Measurements from ENCODE around the gene PDE4D. TPM values are rescaled to one million over a fixed set of nuclear protein-coding genes. Genes with fewer than 3 reads are reported as not detected.

PDE4D gene
- total RNA-seq, 1 experiment from 2014 or later = 3.6 TPM

DNA sequence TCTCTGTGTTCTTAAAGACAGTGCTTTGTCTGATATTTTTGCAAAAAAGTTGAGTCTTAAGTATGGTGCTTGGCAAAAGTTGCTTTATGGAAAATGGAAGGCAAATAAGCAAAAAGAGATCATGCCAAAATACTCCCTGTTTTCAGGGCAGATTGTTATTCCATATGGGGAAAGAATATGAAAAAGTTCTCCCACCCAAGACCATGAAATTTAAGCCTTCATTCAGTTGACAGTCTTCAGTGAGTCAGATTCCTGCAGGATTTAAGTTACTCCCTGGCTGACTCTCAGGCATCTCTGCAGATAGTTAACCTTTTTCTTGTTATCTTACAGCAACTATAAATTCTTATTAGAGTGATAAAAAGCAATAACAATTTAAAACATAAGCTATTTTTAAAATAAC, 601.6 kb downstream of the PDE4D start:
- BruUV-seq (replicated peaks) = no TSS peak

DNA sequence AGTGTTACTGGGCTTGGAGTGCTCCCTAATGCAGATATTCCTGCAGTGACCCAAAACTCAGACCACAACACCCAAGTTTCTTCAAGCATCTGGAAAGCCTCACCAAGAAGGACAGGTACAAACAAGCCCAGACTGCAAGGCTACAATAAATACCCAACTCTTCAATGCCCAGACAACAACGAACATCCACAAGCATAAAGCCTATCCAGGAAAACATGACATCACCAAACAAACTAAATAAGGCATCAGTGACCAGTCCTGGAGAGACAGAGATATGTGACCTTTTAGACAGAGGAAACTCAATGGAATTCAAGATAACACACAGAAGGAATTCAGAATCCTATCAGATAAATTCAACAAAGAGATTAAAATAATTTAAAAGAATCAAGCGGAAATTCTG, 605.6 kb downstream of the PDE4D start:
- no peak for DNase-seq
- H3K4me1 ChIP-seq (ENCODE audit: insufficient read depth, low read length) = no peaks in the 10 kb centered on the region

More for the DNA sequence above, 601.6 kb downstream of the PDE4D start:
- Histone ChIP-seq H3K27ac (ENCODE audit: low read length) (no peak overlapping the region), H3F3A (ENCODE audit: low read length, unreplicated experiment) (no peaks in the 10 kb centered on the region), H3K4me1 (ENCODE audit: insufficient read depth, low read length) (no peaks in the 10 kb centered on the region), H3K9ac (ENCODE audit: low read length) (no peak overlapping the region), H3K4me2 (ENCODE audit: low read length) (no peak overlapping the region), H3K79me2 (ENCODE audit: low read length) (no peaks in the 10 kb centered on the region), H3K9me3 (ENCODE audit: low read length) (no peaks in the 10 kb centered on the region), H4K20me1 (ENCODE audit: low read length) (no peaks in the 10 kb centered on the region), H3K27me3 (ENCODE audit: low read length) (no peaks in the 10 kb centered on the region), H3K9me2 (replicated peaks; ENCODE audit: low read length) (no peaks in the 10 kb centered on the region), H3K4me3 (ENCODE audit: low read length) (no peak overlapping the region), H2AFZ (ENCODE audit: low read length) (no peak overlapping the region), H3K36me3 (ENCODE audit: low read depth, low read length) (no peaks in the 10 kb centered on the region)
- CTCF ChIA-PET = no interaction called here
- DNase-seq (no peak), ATAC-seq (no peak)
- TF ChIP-seq, protein P1, sequence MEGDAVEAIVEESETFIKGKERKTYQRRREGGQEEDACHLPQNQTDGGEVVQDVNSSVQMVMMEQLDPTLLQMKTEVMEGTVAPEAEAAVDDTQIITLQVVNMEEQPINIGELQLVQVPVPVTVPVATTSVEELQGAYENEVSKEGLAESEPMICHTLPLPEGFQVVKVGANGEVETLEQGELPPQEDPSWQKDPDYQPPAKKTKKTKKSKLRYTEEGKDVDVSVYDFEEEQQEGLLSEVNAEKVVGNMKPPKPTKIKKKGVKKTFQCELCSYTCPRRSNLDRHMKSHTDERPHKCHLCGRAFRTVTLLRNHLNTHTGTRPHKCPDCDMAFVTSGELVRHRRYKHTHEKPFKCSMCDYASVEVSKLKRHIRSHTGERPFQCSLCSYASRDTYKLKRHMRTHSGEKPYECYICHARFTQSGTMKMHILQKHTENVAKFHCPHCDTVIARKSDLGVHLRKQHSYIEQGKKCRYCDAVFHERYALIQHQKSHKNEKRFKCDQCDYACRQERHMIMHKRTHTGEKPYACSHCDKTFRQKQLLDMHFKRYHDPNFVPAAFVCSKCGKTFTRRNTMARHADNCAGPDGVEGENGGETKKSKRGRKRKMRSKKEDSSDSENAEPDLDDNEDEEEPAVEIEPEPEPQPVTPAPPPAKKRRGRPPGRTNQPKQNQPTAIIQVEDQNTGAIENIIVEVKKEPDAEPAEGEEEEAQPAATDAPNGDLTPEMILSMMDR (conservative IDR thresholded peaks at IDR 0.05; ENCODE audit: low read depth, low read length) = no peak
- TF ChIP-seq EZH2phosphoT487 (IDR thresholded peaks at IDR 0.05; ENCODE audit: borderline replicate concordance, low read length) = no peak
- TF ChIP-seq EZH2 (IDR thresholded peaks at IDR 0.05; ENCODE audit: low read length, unreplicated experiment) = no peak
- POLR2A ChIA-PET (ENCODE audit: unreplicated experiment) = no interaction called here
- intact Hi-C loops (cut with micrococcal nuclease) = no loop called here

DNA sequence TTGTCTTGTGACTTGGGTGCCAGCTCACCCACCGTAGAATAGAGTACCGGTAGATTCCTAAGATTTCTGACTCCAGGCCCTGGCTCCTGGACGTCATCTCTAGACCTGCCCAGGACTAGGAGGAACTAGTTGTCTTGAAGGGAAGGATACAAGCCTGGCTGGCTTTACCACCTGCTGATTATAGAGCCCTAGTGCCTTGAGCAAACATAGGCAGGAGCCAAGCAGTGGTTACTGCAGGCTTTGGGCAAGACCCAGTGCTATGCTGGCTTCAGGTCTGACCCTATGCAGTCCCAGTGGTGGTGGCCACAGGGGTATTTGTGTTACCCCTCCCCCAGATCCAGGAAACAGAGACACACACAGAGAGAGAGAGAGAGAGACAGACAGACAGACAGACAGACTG, 606.2 kb downstream of the PDE4D start:
- Histone ChIP-seq H3K9ac (ENCODE audit: low read length) (no peak overlapping the region), H3K4me3 (ENCODE audit: low read length) (no peak overlapping the region), H3K9me3 (ENCODE audit: low read length) (no peaks in the 10 kb centered on the region), H3K4me2 (ENCODE audit: low read length) (no peak overlapping the region), H2AFZ (ENCODE audit: low read length) (no peak overlapping the region), H3K4me1 (ENCODE audit: insufficient read depth, low read length) (no peaks in the 10 kb centered on the region), H3K27ac (ENCODE audit: low read length) (no peak overlapping the region), H3K79me2 (ENCODE audit: low read length) (no peaks in the 10 kb centered on the region), H3K36me3 (ENCODE audit: low read depth, low read length) (no peaks in the 10 kb centered on the region), H3F3A (ENCODE audit: low read length, unreplicated experiment) (no peaks in the 10 kb centered on the region), H3K9me2 (replicated peaks; ENCODE audit: low read length) (no peaks in the 10 kb centered on the region), H3K27me3 (ENCODE audit: low read length) (no peaks in the 10 kb centered on the region), H4K20me1 (ENCODE audit: low read length) (no peaks in the 10 kb centered on the region)
- TF ChIP-seq, protein P1 (conservative IDR thresholded peaks at IDR 0.05; ENCODE audit: low read depth, low read length) = no peak
- TF ChIP-seq EZH2phosphoT487 (IDR thresholded peaks at IDR 0.05; ENCODE audit: borderline replicate concordance, low read length) = no peak
- no peak for TF ChIP-seq EZH2 (IDR thresholded peaks at IDR 0.05; ENCODE audit: low read length, unreplicated experiment)
- ChIA-PET POLR2A (ENCODE audit: unreplicated experiment) (no interaction called here), CTCF (no interaction called here)
- no peak for ATAC-seq
- intact Hi-C loops (cut with micrococcal nuclease) = no loop called here
- no peak for DNase-seq
- BruUV-seq (replicated peaks) = no TSS peak

More for the DNA sequence above, 605.6 kb downstream of the PDE4D start:
- H3K9ac ChIP-seq (ENCODE audit: low read length) = no peak overlapping the region
- intact Hi-C loops (cut with micrococcal nuclease) = no loop called here
- no peaks in the 10 kb centered on the region for H3K36me3 ChIP-seq (ENCODE audit: low read depth, low read length)
- no peak overlapping the region for H3K27ac ChIP-seq (ENCODE audit: low read length)
- no peaks in the 10 kb centered on the region for H3F3A ChIP-seq (ENCODE audit: low read length, unreplicated experiment)
- ATAC-seq = no peak
- no peaks in the 10 kb centered on the region for H3K9me2 ChIP-seq (replicated peaks; ENCODE audit: low read length)
- no peak overlapping the region for H3K4me2 ChIP-seq (ENCODE audit: low read length)
- H3K9me3 ChIP-seq (ENCODE audit: low read length) = no peaks in the 10 kb centered on the region
- H3K27me3 ChIP-seq (ENCODE audit: low read length) = no peaks in the 10 kb centered on the region
- H4K20me1 ChIP-seq (ENCODE audit: low read length) = no peaks in the 10 kb centered on the region
- no TSS peak for BruUV-seq (replicated peaks)
- ChIA-PET POLR2A (ENCODE audit: unreplicated experiment) (no interaction called here), CTCF (no interaction called here)
- TF ChIP-seq EZH2 (IDR thresholded peaks at IDR 0.05; ENCODE audit: low read length, unreplicated experiment) = no peak
- TF ChIP-seq EZH2phosphoT487 (IDR thresholded peaks at IDR 0.05; ENCODE audit: borderline replicate concordance, low read length) = no peak
- TF ChIP-seq, protein P1 (conservative IDR thresholded peaks at IDR 0.05; ENCODE audit: low read depth, low read length) = no peak
- no peak overlapping the region for H3K4me3 ChIP-seq (ENCODE audit: low read length)
- no peak overlapping the region for H2AFZ ChIP-seq (ENCODE audit: low read length)
- no peaks in the 10 kb centered on the region for H3K79me2 ChIP-seq (ENCODE audit: low read length)
